C4-2B (cell line): Measurements from ENCODE around the gene PDZD2.

ENCODE experiments used
- CTCF ChIP-seq: fragments of 450-650 bp; conservative IDR thresholded peaks from 2 replicates; pipeline ENCODE4 v1.5.1; 2017; ENCODE audit warnings: mild to moderate bottlenecking
- ZFX ChIP-seq: fragments of 450-650 bp; IDR thresholded peaks from 2 replicates; pipeline ENCODE4 v1.6.1; 2017

DNA sequence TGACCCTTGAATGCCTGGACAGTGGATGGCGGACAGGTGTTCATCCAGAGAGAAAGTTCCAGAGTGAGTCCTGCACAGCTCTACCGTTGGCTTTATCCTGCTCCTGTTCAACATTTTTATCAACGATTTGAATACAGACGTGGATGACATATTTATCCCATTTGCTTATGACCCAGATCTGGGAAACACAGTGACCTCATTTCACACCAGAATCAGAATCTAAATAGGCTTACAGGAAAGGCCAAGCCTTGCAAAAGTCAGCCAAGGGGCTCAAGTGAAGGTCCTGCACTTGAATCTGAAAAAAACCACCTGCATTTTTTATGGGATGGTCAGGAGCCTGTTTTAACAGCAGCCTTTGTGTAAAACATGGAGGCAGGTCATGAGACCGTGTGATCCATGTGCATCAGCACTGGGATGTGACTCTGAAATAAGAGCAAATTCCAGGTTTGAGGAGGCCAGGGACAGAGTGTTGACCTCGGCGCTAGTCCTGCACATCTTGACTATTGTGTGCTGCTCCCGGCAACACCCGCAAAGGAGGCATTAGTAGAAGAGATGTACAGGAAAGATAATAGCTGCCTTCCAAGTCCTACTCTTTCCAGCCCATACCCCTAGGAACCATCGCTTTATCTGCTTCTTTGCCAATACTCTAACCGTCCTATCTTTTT is 18.5 kb downstream of the PDZD2 start:
- TF ChIP-seq CTCF: no peak
- TF ChIP-seq ZFX: no peak
